Activated CD4-positive, alpha-beta T cell treated with anti-CD3 and anti-CD28 coated beads, Interleukin-2, amount 10 ng/mL, durations not matched to agents 7 days and 5 days (primary cell): ENCODE measurements around the gene LASP1. TPM values are rescaled to one million over a fixed set of nuclear protein-coding genes. Genes with fewer than 3 reads are reported as not detected.

Experiments used
- CTCF ChIA-PET: fragments of 350-600 bp; sonication (Branson Sonifier 250); formaldehyde crosslinking; loops from one replicate; lab custom pipeline; 2021; ENCODE audit warnings: antibody characterized with exemption; lab: Charles Lee
- POLR2A ChIA-PET: fragments of 350-600 bp; sonication (Branson Sonifier 250); formaldehyde crosslinking; loops from one replicate; lab custom pipeline; 2021; ENCODE audit warnings: antibody characterized with exemption; lab: Charles Lee
- DNase-seq: peaks from one replicate; pipeline ENCODE4 v3.0.0-alpha.2; 2020
- H3K27ac Mint-ChIP-seq: one replicate; pipeline ENCODE4 v1.8.0; 2021; ENCODE audit warnings: mild to moderate bottlenecking, moderate library complexity, mixed read lengths
- H3K27me3 Mint-ChIP-seq: one replicate; pipeline ENCODE4 v1.8.0; 2021; ENCODE audit warnings: mixed read lengths
- H3K36me3 Mint-ChIP-seq: one replicate; pipeline ENCODE4 v1.8.0; 2021; ENCODE audit warnings: low read depth, mixed read lengths
- H3K4me1 Mint-ChIP-seq: one replicate; pipeline ENCODE4 v1.8.0; 2021; ENCODE audit warnings: mixed read lengths
- H3K4me3 Mint-ChIP-seq: one replicate; pipeline ENCODE4 v1.8.0; 2021; ENCODE audit warnings: mild to moderate bottlenecking, moderate library complexity, mixed read lengths
- H3K9me3 Mint-ChIP-seq: one replicate; pipeline ENCODE4 v1.8.0; 2021; ENCODE audit warnings: mixed read lengths
- microRNA-seq: library from miRNA; unstranded; fragments of <30 nt; microRNA quantifications from one replicate; pipeline ENCODE4 v1.2.0, GENCODE V29; 2021; ENCODE audit warnings: borderline microRNAs expressed, borderline replicate concordance
- total RNA-seq, 2 experiments: library from RNA; stranded (reverse); gene quantifications; one replicate each; pipeline ENCODE4 v1.2.3, GENCODE V29; 2021

Gene LASP1
- total RNA-seq, 2 experiments from 2014 or later, result 189 to 200 TPM

DNA sequence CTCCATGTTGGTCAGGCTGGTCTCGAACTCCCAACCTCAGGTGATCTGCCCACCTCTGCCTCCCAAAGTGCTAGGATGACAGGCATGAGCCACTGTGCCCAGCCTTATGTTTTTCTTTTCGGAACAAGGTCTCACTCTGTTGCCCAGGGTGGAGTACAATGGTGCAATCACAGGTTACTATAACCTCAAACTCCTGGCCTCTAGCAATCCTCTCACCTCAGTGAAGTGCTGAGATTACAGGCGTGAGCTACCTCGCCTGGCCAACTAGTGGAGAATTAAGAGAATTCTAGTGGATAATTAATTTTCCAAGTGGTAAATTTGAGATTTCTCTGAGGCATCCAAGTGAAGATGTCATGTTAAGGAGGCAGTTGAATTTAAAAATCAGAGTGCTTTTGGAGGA lies 100.3 kb downstream of the LASP1 start:
- Mint-ChIP-seq H3K36me3 (no peaks in the 10 kb centered on the region), H3K4me3 (no peak overlapping the region), H3K9me3 (no peaks in the 10 kb centered on the region), H3K4me1 (peaks cover 16% of the 10 kb centered on the region), H3K27me3 (peaks cover 5% of the 10 kb centered on the region), H3K27ac (no peak overlapping the region)
- ChIA-PET POLR2A (no interaction called here), CTCF (no interaction called here)
- DNase-seq, result no peak

DNA sequence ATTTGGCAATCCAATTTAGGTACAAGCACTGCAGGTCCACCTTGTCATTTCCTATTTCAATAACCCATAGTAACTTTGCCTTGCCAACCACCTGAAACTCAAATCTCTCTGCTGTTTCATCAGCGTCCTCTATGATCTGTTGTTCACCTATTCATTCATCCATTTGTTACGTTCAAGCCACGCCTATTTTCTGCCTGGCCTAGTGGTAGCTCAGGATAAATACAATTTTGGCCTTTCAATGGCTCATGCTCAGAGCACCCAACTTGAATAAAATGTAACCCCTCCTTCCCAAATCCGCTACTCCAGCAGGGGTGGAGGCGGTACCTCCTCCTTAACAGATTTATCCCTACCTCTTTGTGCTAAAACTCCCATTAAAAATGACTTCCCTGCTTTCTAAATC lies 100.9 kb downstream of the LASP1 start:
- H3K4me3 Mint-ChIP-seq, result no peak overlapping the region
- H3K36me3 Mint-ChIP-seq, result no peaks in the 10 kb centered on the region
- peaks cover 18% of the 10 kb centered on the region for H3K4me1 Mint-ChIP-seq
- POLR2A ChIA-PET, result no interaction called here
- no peaks in the 10 kb centered on the region for H3K9me3 Mint-ChIP-seq
- no peak overlapping the region for H3K27ac Mint-ChIP-seq
- peaks cover 5% of the 10 kb centered on the region for H3K27me3 Mint-ChIP-seq
- no peak for DNase-seq
- CTCF ChIA-PET, result no interaction called here

Small RNA genes within 50 kb of the gene (microRNA-seq; reads per million reads assigned to microRNA genes)
- 0.63 reads per million for gene MIR4727
- gene MIR6779, result 0.84 reads per million

Other genes with a start within 250 kb of the LASP1 start
- gene EPOP, start 195.1 kb upstream of the LASP1 start, total RNA-seq, result 1 to 10 TPM; 7.5 to 7.8 TPM
- 100 to 1,000 TPM; 251 to 264 TPM for gene MLLT6, start 164.8 kb upstream of the LASP1 start, total RNA-seq
- gene CISD3, start 139.7 kb upstream of the LASP1 start, total RNA-seq, result 10 to 100 TPM; 45.7 to 46.3 TPM
- under 1 TPM; 0.22 to 0.23 TPM for gene PCGF2, start 121.7 kb upstream of the LASP1 start, total RNA-seq
- gene PSMB3, start 117.3 kb upstream of the LASP1 start, total RNA-seq, result 100 to 1,000 TPM; 262 to 294 TPM
- 10 to 100 TPM; 49.4 to 52.6 TPM for gene PIP4K2B, start 70.5 kb upstream of the LASP1 start, total RNA-seq
- gene CWC25, start 44.7 kb upstream of the LASP1 start, total RNA-seq, result 10 to 100 TPM; 27.2 to 30.5 TPM
- gene RPL23, start 16.3 kb upstream of the LASP1 start, total RNA-seq, result 1,000 to 10,000 TPM; 1,147 to 1,160 TPM
- gene FBXO47, start 97.3 kb downstream of the LASP1 start, total RNA-seq, result not detected